A549 (cell line): ENCODE measurements around the gene SETD9.

ENCODE experiments used
- BHLHE40 ChIP-seq: IDR thresholded peaks from 2 replicates; pipeline ENCODE4 v1.6.1; 2012; ENCODE audit warnings: low read depth, low read length, inconsistent platforms
- CBX8 ChIP-seq: fragments of 200-600 bp; sonication (generic); IDR thresholded peaks from 2 replicates; pipeline ENCODE4 v1.6.1; 2016
- EP300 ChIP-seq, 2 experiments: fragments of >200 bp; sonication (Bioruptor Twin); formaldehyde crosslinking; IDR thresholded peaks; 2 replicates in 1 of 2; 3 replicates in 1 of 2; pipeline ENCODE4 v1.6.1; 2016 to 2017
- FOSB ChIP-seq: fragments of 250-450 bp; sonication (Bioruptor Pico); IDR thresholded peaks from 2 replicates; pipeline ENCODE4 v1.5.0; 2020; ENCODE audit warnings: mild to moderate bottlenecking, moderate library complexity
- MAFK ChIP-seq: fragments of 450-650 bp; IDR thresholded peaks from 2 replicates; pipeline ENCODE4 v1.6.1; 2014; ENCODE audit not compliant: partially characterized antibody
- MAZ ChIP-seq: fragments of 150-350 bp; IDR thresholded peaks from 2 replicates; pipeline ENCODE4 v1.6.1; 2014; ENCODE audit warnings: antibody characterized with exemption, low read depth, low read length, borderline replicate concordance
- POLR2A ChIP-seq: IDR thresholded peaks from 2 replicates; pipeline ENCODE4 v1.6.1; 2012; ENCODE audit warnings: mild to moderate bottlenecking, low read length
- SMC3 ChIP-seq: fragments of >200 bp; sonication (Bioruptor Twin); formaldehyde crosslinking; IDR thresholded peaks from 3 replicates; pipeline ENCODE4 v1.6.1; 2018; ENCODE audit warnings: inconsistent platforms
- TF ChIP-seq, protein P1 (sequence below): fragments of 250-450 bp; sonication (Bioruptor Pico); IDR thresholded peaks from 2 replicates; pipeline ENCODE4 v1.5.0; 2021; ENCODE audit warnings: mild to moderate bottlenecking, moderate library complexity, borderline replicate concordance
- TF ChIP-seq, protein P2 (sequence below): fragments of >200 bp; sonication (Bioruptor Twin); formaldehyde crosslinking; IDR thresholded peaks from 3 replicates; pipeline ENCODE4 v1.5.1; 2016
- TF ChIP-seq, protein P3 (sequence below): fragments of >200 bp; sonication (Bioruptor Twin); formaldehyde crosslinking; IDR thresholded peaks from 3 replicates; pipeline ENCODE4 v1.6.1; 2016

DNA sequence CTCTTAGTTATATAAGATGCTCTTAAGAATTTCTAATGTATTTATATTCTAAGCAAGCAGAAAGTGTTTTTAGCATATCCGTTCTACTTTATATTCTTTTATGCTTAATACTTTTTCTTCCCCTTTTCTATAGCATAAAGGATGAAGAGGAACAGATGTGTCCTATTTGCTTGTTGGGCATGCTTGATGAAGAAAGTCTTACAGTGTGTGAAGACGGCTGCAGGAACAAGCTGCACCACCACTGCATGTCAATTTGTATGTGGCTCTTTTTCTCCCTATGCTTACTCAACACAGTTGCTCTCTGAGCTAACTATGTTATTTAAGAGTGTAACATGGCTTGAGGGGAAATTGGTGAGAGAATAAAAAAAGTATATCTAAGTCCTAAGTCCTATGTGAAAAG lies 37.6 kb upstream of the SETD9 start:
- TF ChIP-seq, protein P1, sequence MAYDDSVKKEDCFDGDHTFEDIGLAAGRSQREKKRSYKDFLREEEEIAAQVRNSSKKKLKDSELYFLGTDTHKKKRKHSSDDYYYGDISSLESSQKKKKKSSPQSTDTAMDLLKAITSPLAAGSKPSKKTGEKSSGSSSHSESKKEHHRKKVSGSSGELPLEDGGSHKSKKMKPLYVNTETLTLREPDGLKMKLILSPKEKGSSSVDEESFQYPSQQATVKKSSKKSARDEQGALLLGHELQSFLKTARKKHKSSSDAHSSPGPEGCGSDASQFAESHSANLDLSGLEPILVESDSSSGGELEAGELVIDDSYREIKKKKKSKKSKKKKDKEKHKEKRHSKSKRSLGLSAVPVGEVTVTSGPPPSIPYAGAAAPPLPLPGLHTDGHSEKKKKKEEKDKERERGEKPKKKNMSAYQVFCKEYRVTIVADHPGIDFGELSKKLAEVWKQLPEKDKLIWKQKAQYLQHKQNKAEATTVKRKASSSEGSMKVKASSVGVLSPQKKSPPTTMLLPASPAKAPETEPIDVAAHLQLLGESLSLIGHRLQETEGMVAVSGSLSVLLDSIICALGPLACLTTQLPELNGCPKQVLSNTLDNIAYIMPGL (CRISPR knock-in tag), result no peak
- TF ChIP-seq EP300 (IDR thresholded peaks at IDR 0.05), result no peak
- no peak for TF ChIP-seq BHLHE40
- no peak for TF ChIP-seq CBX8
- TF ChIP-seq POLR2A, result no peak
- no peak for TF ChIP-seq FOSB (CRISPR knock-in tag)
- no peak for TF ChIP-seq SMC3
- no peak for TF ChIP-seq MAZ
- TF ChIP-seq, protein P2, sequence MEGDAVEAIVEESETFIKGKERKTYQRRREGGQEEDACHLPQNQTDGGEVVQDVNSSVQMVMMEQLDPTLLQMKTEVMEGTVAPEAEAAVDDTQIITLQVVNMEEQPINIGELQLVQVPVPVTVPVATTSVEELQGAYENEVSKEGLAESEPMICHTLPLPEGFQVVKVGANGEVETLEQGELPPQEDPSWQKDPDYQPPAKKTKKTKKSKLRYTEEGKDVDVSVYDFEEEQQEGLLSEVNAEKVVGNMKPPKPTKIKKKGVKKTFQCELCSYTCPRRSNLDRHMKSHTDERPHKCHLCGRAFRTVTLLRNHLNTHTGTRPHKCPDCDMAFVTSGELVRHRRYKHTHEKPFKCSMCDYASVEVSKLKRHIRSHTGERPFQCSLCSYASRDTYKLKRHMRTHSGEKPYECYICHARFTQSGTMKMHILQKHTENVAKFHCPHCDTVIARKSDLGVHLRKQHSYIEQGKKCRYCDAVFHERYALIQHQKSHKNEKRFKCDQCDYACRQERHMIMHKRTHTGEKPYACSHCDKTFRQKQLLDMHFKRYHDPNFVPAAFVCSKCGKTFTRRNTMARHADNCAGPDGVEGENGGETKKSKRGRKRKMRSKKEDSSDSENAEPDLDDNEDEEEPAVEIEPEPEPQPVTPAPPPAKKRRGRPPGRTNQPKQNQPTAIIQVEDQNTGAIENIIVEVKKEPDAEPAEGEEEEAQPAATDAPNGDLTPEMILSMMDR, result no peak
- no peak for TF ChIP-seq MAFK
- TF ChIP-seq, protein P3, sequence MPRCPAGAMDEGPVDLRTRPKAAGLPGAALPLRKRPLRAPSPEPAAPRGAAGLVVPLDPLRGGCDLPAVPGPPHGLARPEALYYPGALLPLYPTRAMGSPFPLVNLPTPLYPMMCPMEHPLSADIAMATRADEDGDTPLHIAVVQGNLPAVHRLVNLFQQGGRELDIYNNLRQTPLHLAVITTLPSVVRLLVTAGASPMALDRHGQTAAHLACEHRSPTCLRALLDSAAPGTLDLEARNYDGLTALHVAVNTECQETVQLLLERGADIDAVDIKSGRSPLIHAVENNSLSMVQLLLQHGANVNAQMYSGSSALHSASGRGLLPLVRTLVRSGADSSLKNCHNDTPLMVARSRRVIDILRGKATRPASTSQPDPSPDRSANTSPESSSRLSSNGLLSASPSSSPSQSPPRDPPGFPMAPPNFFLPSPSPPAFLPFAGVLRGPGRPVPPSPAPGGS, result no peak
